ENCODE measurements around the gene MMAB.

The MMAB gene

GRCh38 chr12:109563291-109564284, 9.7 kb downstream of the MMAB start:
- no peak for DNase-seq (ENCODE audit: low read depth)
- TF ChIP-seq CTCF (IDR thresholded peaks at IDR 0.05; ENCODE audit: control insufficient read depth, extremely low read depth, insufficient read depth): no peak
- H3K4me3 ChIP-seq (ENCODE audit: low read depth, low read length): no peak overlapping the region

- no peak for DNase-seq (ENCODE audit: low read depth)
- TF ChIP-seq CTCF (IDR thresholded peaks at IDR 0.05; ENCODE audit: control insufficient read depth, extremely low read depth, insufficient read depth): no peak
- H3K4me3 ChIP-seq (ENCODE audit: low read depth, low read length): no peak overlapping the region
Observed at GRCh38 chr12:109562871-109563270, 10.4 kb downstream of the MMAB start.

- TF ChIP-seq CTCF (IDR thresholded peaks at IDR 0.05; ENCODE audit: control insufficient read depth, extremely low read depth, insufficient read depth): no peak
- DNase-seq (ENCODE audit: low read depth): no peak
- H3K4me3 ChIP-seq (ENCODE audit: low read depth, low read length): no peak overlapping the region
Observed at GRCh38 chr12:109561711-109562030, 11.6 kb downstream of the MMAB start.

GRCh38 chr12:109560867-109561710, 12.2 kb downstream of the MMAB start:
- no peak overlapping the region for H3K4me3 ChIP-seq (ENCODE audit: low read depth, low read length)
- no peak for DNase-seq (ENCODE audit: low read depth)
- TF ChIP-seq CTCF (IDR thresholded peaks at IDR 0.05; ENCODE audit: control insufficient read depth, extremely low read depth, insufficient read depth): no peak

GRCh38 chr12:109559601-109560000, 13.7 kb downstream of the MMAB start:
- H3K4me3 ChIP-seq (ENCODE audit: low read depth, low read length): no peak overlapping the region
- no peak for TF ChIP-seq CTCF (IDR thresholded peaks at IDR 0.05; ENCODE audit: control insufficient read depth, extremely low read depth, insufficient read depth)
- no peak for DNase-seq (ENCODE audit: low read depth)

GRCh38 chr12:109559200-109559505, 14.2 kb downstream of the MMAB start:
- no peak for TF ChIP-seq CTCF (IDR thresholded peaks at IDR 0.05; ENCODE audit: control insufficient read depth, extremely low read depth, insufficient read depth)
- no peak overlapping the region for H3K4me3 ChIP-seq (ENCODE audit: low read depth, low read length)
- no peak for DNase-seq (ENCODE audit: low read depth)
